Urinary bladder (tissue), 4 donors: ENCODE data around the gene ATP5MK. TPM values are rescaled to one million over a fixed set of nuclear protein-coding genes. Genes with fewer than 3 reads are reported as not detected.

ENCODE experiments used
- DNase-seq: peaks from one replicate; pipeline ENCODE4 v3.0.0-alpha.2; 2015; ENCODE audit errors: extremely low spot score
- H3K27ac ChIP-seq: one replicate; pipeline ENCODE4 v1.5.1; 2013; ENCODE audit warnings: low read depth, mild to moderate bottlenecking, moderate library complexity
- H3K36me3 ChIP-seq: one replicate; pipeline ENCODE4 v1.6.1; 2013; ENCODE audit warnings: mild to moderate bottlenecking, moderate library complexity; ENCODE audit not compliant: insufficient read depth
- H3K4me1 ChIP-seq: one replicate; pipeline ENCODE4 v1.6.1; 2013; ENCODE audit warnings: mild to moderate bottlenecking, moderate library complexity; ENCODE audit not compliant: insufficient read depth
- H3K4me3 ChIP-seq: one replicate; pipeline ENCODE4 v1.5.1; 2013; ENCODE audit warnings: low read depth, low read length
- WGBS: extraction: QIAGEN DNeasy Blood & Tissue Kit; methylation state at CpG from one replicate; pipeline ENCODE4 v1.1.7; 2013; 5-methylcytosine and 5-hydroxymethylcytosine counted together
- polyA plus RNA-seq: library from polyadenylated mRNA; stranded (reverse); fragments of 200-250 nt; gene quantifications from one replicate; pipeline ENCODE4 v1.2.3, GENCODE V29; 2013
- total RNA-seq: library from RNA; depleted of rRNA; stranded (reverse); fragments of >200 nt; gene quantifications from one replicate; pipeline ENCODE4 v1.2.3, GENCODE V29; 2014
- donor health status: healthy with polysubstance abuse.
- donor health status: healthy.

The ATP5MK gene
- total RNA-seq (231 TPM), polyA plus RNA-seq (456 TPM)

- WGBS = under 1% methylated on average over 56 of the region's 56 CpGs
- Histone ChIP-seq H3K4me3 (peak within 1 kb of the TSS; percentile 86), H3K4me1 (no peaks in the 10 kb centered on the region), H3K27ac (peak within 1 kb of the TSS; percentile 74), H3K36me3 (no peaks in the 10 kb centered on the region)
- peak; percentile 98 for DNase-seq
These were observed at the start of gene ATP5MK, which contains the start of gene PDCD11 for GRCh38 chr10:103396067-103396788. TSS of gene ATP5MK (minus strand) at chr10:103396475. CDS start at chr10:103392457, 4,018 bp downstream. TSS of gene PDCD11 (plus strand) at chr10:103396626. CDS start at chr10:103398427, 1,801 bp downstream.

DNA sequence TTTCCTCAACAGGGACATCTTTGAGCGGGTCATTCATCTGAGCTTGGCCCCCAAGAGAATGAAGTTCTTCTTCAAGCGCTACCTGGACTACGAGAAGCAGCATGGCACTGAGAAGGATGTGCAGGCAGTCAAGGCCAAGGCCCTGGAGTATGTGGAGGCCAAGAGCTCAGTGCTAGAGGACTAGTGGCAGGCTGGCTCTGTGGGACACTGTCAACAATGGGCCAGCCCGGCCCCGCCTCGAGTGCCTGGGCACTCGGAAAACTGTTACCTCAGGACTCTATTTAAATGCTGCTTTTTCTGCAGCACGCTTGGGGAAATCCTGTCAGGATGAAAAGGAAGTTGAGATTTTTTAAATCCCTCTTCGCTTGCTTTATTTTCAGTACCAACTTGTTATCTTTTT lies 49.1 kb upstream of the ATP5MK start:
- 85% methylated on average over 9 of the region's 9 CpGs for WGBS
- Histone ChIP-seq H3K4me3 (no peak overlapping the region), H3K36me3 (peaks cover 8% of the 10 kb centered on the region), H3K27ac (peak overlapping the region; percentile 83), H3K4me1 (no peaks in the 10 kb centered on the region)
- DNase-seq = no peak

DNA sequence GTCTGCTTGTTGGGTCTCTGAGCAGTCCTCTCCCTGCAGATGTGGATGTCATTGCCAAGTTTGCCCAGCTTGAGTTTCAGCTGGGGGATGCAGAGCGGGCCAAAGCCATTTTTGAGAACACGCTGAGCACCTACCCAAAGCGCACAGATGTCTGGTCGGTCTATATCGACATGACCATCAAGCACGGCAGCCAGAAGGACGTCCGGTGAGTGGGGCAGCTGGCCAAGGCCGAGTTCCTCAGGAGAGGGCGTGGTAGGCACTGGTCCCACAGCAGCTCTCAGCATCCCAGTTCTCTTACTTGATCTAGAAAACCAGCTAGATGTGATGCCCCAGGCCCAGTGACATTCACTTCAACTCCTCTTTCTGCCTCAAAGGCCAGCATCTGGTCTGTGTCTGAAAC lies 48.2 kb upstream of the ATP5MK start:
- no peak for DNase-seq
- H3K4me1 ChIP-seq = no peaks in the 10 kb centered on the region
- 75% methylated on average over 10 of the region's 10 CpGs for WGBS
- H3K36me3 ChIP-seq = peaks cover 8% of the 10 kb centered on the region
- H3K4me3 ChIP-seq = no peak overlapping the region
- H3K27ac ChIP-seq = no peak overlapping the region

DNA sequence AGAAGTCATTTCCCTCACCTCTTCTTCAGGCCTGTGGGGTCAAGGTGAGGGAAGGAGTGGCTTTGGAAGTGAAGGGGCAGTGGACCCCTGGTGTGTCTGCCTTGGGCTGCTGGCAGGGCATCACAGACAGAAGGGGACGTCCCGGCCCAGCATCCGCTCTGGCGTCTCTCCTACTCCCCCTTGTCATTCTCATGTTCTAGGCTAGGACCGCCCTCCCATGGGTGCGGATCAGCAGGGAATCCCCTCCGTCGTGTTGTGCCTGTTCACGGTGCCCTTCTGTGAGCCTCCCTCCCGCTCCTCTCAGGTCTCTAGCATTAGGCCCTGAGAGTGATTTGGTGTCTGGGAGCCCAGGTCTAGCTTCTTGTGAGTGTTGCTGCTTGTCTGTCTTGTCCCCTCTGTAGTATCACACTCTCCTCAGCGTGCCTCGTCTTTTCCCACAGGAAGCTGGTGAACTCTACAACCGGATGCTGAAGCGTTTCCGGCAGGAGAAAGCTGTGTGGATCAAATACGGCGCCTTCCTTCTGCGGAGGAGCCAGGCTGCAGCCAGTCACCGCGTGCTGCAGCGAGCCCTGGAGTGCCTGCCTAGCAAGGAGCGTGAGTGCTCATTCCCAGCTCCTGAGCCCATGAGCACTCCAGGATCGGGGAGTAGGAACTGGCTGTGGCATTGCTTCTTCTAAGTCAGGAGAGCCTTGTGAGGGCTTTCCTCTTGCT lies 47.4 kb upstream of the ATP5MK start:
- no peak overlapping the region for H3K27ac ChIP-seq

GRCh38 chr10:103442031-103442461 lies 45.8 kb upstream of the ATP5MK start:
- WGBS = 72% methylated on average over 13 of the region's 13 CpGs
- DNase-seq = no peak
- H3K4me3 ChIP-seq = no peak overlapping the region
- H3K36me3 ChIP-seq = peaks cover 8% of the 10 kb centered on the region
- H3K27ac ChIP-seq = no peak overlapping the region
- H3K4me1 ChIP-seq = no peaks in the 10 kb centered on the region

More for the DNA sequence above, 47.4 kb upstream of the ATP5MK start:
- Histone ChIP-seq H3K36me3 (peaks cover 8% of the 10 kb centered on the region), H3K4me1 (no peaks in the 10 kb centered on the region), H3K4me3 (no peak overlapping the region)
- 82% methylated on average over 23 of the region's 23 CpGs for WGBS
- no peak for DNase-seq

GRCh38 chr10:103441611-103442010 lies 45.3 kb upstream of the ATP5MK start:
- peaks cover 6% of the 10 kb centered on the region for H3K36me3 ChIP-seq
- no peak for DNase-seq
- 79% methylated on average over 8 of the region's 8 CpGs for WGBS
- H3K4me1 ChIP-seq = no peaks in the 10 kb centered on the region
- no peak overlapping the region for H3K4me3 ChIP-seq
- no peak overlapping the region for H3K27ac ChIP-seq

GRCh38 chr10:103441206-103441605 lies 44.9 kb upstream of the ATP5MK start:
- Histone ChIP-seq H3K4me3 (no peak overlapping the region), H3K27ac (no peak overlapping the region), H3K4me1 (no peaks in the 10 kb centered on the region), H3K36me3 (peaks cover 6% of the 10 kb centered on the region)
- no peak for DNase-seq
- 91% methylated on average over 8 of the region's 8 CpGs for WGBS

DNA sequence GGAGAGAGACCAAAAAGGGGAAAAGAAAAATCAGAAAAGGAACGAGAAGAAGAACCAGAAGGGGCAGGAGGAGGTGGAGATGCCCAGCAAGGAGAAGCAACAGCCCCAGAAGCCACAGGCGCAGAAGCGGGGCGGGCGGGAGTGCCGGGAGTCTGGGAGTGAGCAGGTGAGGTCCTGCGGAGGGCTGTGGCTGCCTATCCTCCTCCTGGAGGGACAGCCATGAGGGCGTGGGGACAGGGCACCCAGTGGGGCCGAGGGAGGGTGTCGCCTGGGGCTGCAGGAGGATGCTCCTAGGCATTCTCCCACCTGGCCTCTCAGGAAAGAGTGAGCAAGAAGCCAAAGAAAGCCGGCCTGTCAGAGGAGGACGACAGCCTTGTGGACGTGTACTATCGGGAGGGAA lies 44.1 kb upstream of the ATP5MK start:
- Histone ChIP-seq H3K27ac (no peak overlapping the region), H3K4me1 (no peaks in the 10 kb centered on the region), H3K36me3 (peaks cover 6% of the 10 kb centered on the region), H3K4me3 (no peak overlapping the region)
- DNase-seq = no peak
- WGBS = 93% methylated on average over 14 of the region's 14 CpGs

- peaks cover 6% of the 10 kb centered on the region for H3K36me3 ChIP-seq
These were observed 43.5 kb upstream of the ATP5MK start for GRCh38 chr10:103439776-103440175.

DNA sequence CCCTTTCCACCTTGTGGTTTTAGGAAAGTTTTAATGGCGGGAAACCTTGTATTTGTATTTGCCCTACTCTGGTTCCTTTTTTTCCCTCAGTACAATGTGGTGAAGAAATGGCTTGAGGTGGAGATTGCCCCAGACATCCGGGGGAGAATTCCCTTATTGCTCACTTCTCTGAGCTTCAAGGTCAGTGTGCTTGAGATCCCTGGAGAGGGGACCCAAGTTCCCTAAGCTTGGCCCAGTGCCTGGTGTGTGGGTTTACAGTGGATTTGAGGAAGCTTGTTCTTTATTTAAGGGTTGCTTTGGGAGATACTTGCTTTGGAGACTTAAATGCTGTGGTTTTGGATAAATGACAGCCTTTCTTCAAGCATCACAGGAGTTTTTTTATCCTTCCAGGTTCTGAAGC lies 37.6 kb upstream of the ATP5MK start:
- Histone ChIP-seq H3K27ac (no peak overlapping the region), H3K36me3 (peaks cover 4% of the 10 kb centered on the region), H3K4me3 (no peak overlapping the region), H3K4me1 (no peaks in the 10 kb centered on the region)
- DNase-seq = no peak
- WGBS = 86% methylated on average over 2 of the region's 2 CpGs

More at GRCh38 chr10:103439776-103440175, 43.5 kb upstream of the ATP5MK start:
- no peak overlapping the region for H3K27ac ChIP-seq
- 91% methylated on average over 4 of the region's 4 CpGs for WGBS
- no peaks in the 10 kb centered on the region for H3K4me1 ChIP-seq
- no peak overlapping the region for H3K4me3 ChIP-seq
- DNase-seq = no peak

- no peak overlapping the region for H3K4me3 ChIP-seq
- no peak for DNase-seq
- no peak overlapping the region for H3K27ac ChIP-seq
- peaks cover 6% of the 10 kb centered on the region for H3K36me3 ChIP-seq
- WGBS = 67% methylated on average over 8 of the region's 8 CpGs
- H3K4me1 ChIP-seq = no peaks in the 10 kb centered on the region
These were observed 35.6 kb upstream of the ATP5MK start for GRCh38 chr10:103431902-103432301.

DNA sequence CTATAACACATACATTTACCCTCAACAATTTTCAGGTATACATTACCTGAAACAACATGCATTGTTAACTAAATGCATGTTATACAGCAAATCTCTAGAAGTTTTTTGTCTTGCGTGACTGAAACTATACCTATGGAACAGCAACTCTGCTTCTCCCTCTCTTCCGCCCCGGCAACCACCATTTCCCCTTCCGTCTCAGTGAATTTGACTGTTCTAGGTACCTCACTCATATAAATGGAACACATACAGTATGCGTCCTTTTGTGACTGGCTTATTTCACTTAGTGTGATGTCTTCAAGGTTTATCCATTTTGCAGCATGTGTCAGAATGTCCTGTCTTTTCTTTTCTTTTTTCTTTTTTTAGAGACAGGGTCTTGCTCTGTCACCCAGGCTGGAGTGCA lies 33.4 kb upstream of the ATP5MK start:
- WGBS = 96% methylated on average over 5 of the region's 5 CpGs
- Histone ChIP-seq H3K4me3 (no peak overlapping the region), H3K4me1 (no peaks in the 10 kb centered on the region), H3K36me3 (peaks cover 6% of the 10 kb centered on the region), H3K27ac (no peak overlapping the region)
- DNase-seq = no peak

DNA sequence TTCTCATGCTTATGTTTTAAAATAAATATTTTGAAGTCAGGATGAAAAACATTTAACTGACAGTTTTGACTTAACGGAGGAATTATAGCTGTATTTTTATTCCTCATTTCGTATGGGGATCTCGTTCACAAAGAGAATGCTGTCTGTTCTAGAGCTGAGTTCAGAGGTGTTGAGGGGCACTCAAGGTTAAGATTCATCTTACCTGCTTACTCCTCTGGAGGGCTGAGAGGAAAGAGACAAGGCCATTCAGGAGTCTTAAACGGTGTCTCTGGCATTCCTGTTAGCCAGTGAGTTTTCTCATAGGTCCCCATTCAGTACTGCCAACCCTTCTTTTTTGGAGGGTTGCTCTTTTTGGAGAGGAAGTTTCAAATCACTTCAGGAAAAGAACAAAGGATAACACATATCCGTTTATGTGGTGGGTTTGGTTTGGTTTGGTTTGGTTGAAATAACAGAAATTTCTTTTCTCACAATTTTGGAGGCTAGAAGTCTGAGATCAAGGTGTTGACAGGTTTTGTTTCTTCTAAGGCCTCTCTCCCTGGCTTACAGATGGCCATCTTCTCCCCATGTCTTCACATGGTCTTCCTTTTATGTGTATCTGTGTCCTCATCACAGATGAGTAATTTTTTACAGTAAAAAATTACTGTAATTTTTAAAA lies 32.8 kb upstream of the ATP5MK start:
- no peak for DNase-seq
- H3K27ac ChIP-seq = no peak overlapping the region
- H3K36me3 ChIP-seq = peaks cover 9% of the 10 kb centered on the region
- H3K4me3 ChIP-seq = no peak overlapping the region
- WGBS = 82% methylated on average over 5 of the region's 5 CpGs
- H3K4me1 ChIP-seq = no peaks in the 10 kb centered on the region
